H9 (cell line): Measurements from ENCODE around the gene TMEM178B. TPM values are rescaled to one million over a fixed set of nuclear protein-coding genes. Genes with fewer than 3 reads are reported as not detected.

Experiments
- DNase-seq: peaks from one replicate; pipeline ENCODE4 v3.0.0-alpha.2; 2017
- H2AFZ ChIP-seq: one replicate; pipeline ENCODE4 v1.6.1; 2013; ENCODE audit warnings: mild to moderate bottlenecking, low read length, control low read depth, moderate library complexity
- H2AK5ac ChIP-seq: 2 replicates; pipeline ENCODE4 v1.6.1; 2013; ENCODE audit warnings: low read length, control low read depth, mixed read lengths; ENCODE audit not compliant: insufficient read length
- H2BK120ac ChIP-seq: one replicate; pipeline ENCODE4 v1.6.1; 2013; ENCODE audit warnings: low read depth, mild to moderate bottlenecking, low read length, control low read depth, inconsistent platforms; ENCODE audit not compliant: poor library complexity, severe bottlenecking
- H2BK12ac ChIP-seq: 2 replicates; pipeline ENCODE4 v1.6.1; 2013; ENCODE audit warnings: low read length, control low read depth, mixed read lengths, low read depth; ENCODE audit not compliant: insufficient read length
- H2BK15ac ChIP-seq: 2 replicates; pipeline ENCODE4 v1.6.1; 2013; ENCODE audit warnings: low read depth, low read length, control low read depth
- H2BK20ac ChIP-seq: one replicate; pipeline ENCODE4 v1.6.1; 2013; ENCODE audit warnings: low read depth, mild to moderate bottlenecking, low read length, control low read depth, inconsistent platforms; ENCODE audit not compliant: poor library complexity, severe bottlenecking
- H2BK5ac ChIP-seq: 2 replicates; pipeline ENCODE4 v1.6.1; 2013; ENCODE audit warnings: low read length, control low read depth, mixed read lengths; ENCODE audit not compliant: insufficient read length
- H3K14ac ChIP-seq: 2 replicates; pipeline ENCODE4 v1.6.1; 2013; ENCODE audit warnings: low read length, control low read depth; ENCODE audit not compliant: insufficient read depth
- H3K18ac ChIP-seq: 2 replicates; pipeline ENCODE4 v1.6.1; 2013; ENCODE audit warnings: low read depth, mild to moderate bottlenecking, mixed read lengths, low read length, control low read depth; ENCODE audit not compliant: insufficient read length
- H3K23ac ChIP-seq: 2 replicates; pipeline ENCODE4 v1.6.1; 2013; ENCODE audit warnings: low read length, control low read depth, mixed read lengths, low read depth; ENCODE audit not compliant: insufficient read length
- H3K23me2 ChIP-seq: 2 replicates; pipeline ENCODE4 v1.6.1; 2013; ENCODE audit warnings: low read depth, mild to moderate bottlenecking, mixed read lengths, low read length, control low read depth; ENCODE audit not compliant: insufficient read length, poor library complexity, severe bottlenecking
- H3K27ac ChIP-seq: 2 replicates; pipeline ENCODE4 v1.5.1; 2013; ENCODE audit warnings: low read length, control low read depth, mixed read lengths, low read depth; ENCODE audit not compliant: insufficient read length
- H3K27me3 ChIP-seq: 2 replicates; pipeline ENCODE4 v1.6.1; 2013; ENCODE audit warnings: low read length, control low read depth, inconsistent platforms; ENCODE audit not compliant: insufficient read depth
- H3K4ac ChIP-seq: 2 replicates; pipeline ENCODE4 v1.6.1; 2013; ENCODE audit warnings: low read depth, mild to moderate bottlenecking, control low read depth, inconsistent platforms, low read length, moderate library complexity
- H3K4me1 ChIP-seq: 2 replicates; pipeline ENCODE4 v1.6.1; 2013; ENCODE audit warnings: low read length, control low read depth, inconsistent platforms; ENCODE audit not compliant: insufficient read depth
- H3K4me2 ChIP-seq: 2 replicates; pipeline ENCODE4 v1.6.1; 2013; ENCODE audit warnings: low read length, control low read depth, mixed read lengths; ENCODE audit not compliant: insufficient read length, insufficient read depth
- H3K56ac ChIP-seq: 2 replicates; pipeline ENCODE4 v1.6.1; 2013; ENCODE audit warnings: low read depth, mild to moderate bottlenecking, mixed read lengths, low read length, control low read depth; ENCODE audit not compliant: insufficient read length
- H3K79me1 ChIP-seq: 2 replicates; pipeline ENCODE4 v1.6.1; 2013; ENCODE audit warnings: low read depth, mild to moderate bottlenecking, moderate library complexity, low read length, control low read depth, inconsistent platforms; ENCODE audit not compliant: insufficient read depth, poor library complexity, severe bottlenecking
- H3K79me2 ChIP-seq: 2 replicates; pipeline ENCODE4 v1.6.1; 2013; ENCODE audit warnings: low read length, control low read depth, inconsistent platforms; ENCODE audit not compliant: insufficient read depth
- H3K9ac ChIP-seq: 2 replicates; pipeline ENCODE4 v1.6.1; 2013; ENCODE audit warnings: low read length, control low read depth, mixed read lengths; ENCODE audit not compliant: insufficient read length; ENCODE audit errors: extremely low read depth
- H3K9me3 ChIP-seq: one replicate; pipeline ENCODE4 v1.6.1; 2013; ENCODE audit warnings: low read depth, low read length, inconsistent platforms; ENCODE audit not compliant: control insufficient read depth
- H3T11ph ChIP-seq: one replicate; pipeline ENCODE4 v1.6.1; 2013; ENCODE audit warnings: mild to moderate bottlenecking, low read length, control low read depth, inconsistent platforms
- H4K20me1 ChIP-seq: one replicate; pipeline ENCODE4 v1.6.1; 2013; ENCODE audit not compliant: control insufficient read depth, insufficient read length, insufficient read depth
- H4K5ac ChIP-seq: 2 replicates; pipeline ENCODE4 v1.6.1; 2013; ENCODE audit warnings: low read depth, mild to moderate bottlenecking, mixed read lengths, low read length, control low read depth; ENCODE audit not compliant: insufficient read length
- H4K8ac ChIP-seq: replicated peaks from 2 replicates; pipeline ENCODE4 v1.6.1; 2013; ENCODE audit warnings: low read length, control low read depth, mixed read lengths, low read depth; ENCODE audit not compliant: insufficient read length
- H4K91ac ChIP-seq: 2 replicates; pipeline ENCODE4 v1.6.1; 2013; ENCODE audit warnings: low read depth, mild to moderate bottlenecking, moderate library complexity, mixed read lengths, low read length, control low read depth; ENCODE audit not compliant: insufficient read length
- H3K27ac Mint-ChIP-seq, 3 experiments: 2 replicates in 2 of 3; 3 replicates in 1 of 3; pipeline ENCODE4 v1.8.0; 2020 to 2021; ENCODE audit warnings: mixed read lengths in 3 of 3, mild to moderate bottlenecking in 1 of 3, moderate library complexity in 1 of 3
- H3K27me3 Mint-ChIP-seq: 2 replicates; pipeline ENCODE4 v1.8.0; 2021; ENCODE audit warnings: low read depth, mild to moderate bottlenecking, moderate library complexity, mixed read lengths
- H3K36me3 Mint-ChIP-seq, 3 experiments: 2 replicates in 2 of 3; 3 replicates in 1 of 3; pipeline ENCODE4 v1.8.0; 2020 to 2021; ENCODE audit warnings: low read depth in 3 of 3, mixed read lengths in 3 of 3; ENCODE audit not compliant: insufficient read depth in 1 of 3
- H3K4me1 Mint-ChIP-seq, 2 experiments: 2 replicates each; pipeline ENCODE4 v1.8.0; 2020; ENCODE audit warnings: mixed read lengths in 2 of 2
- H3K4me3 Mint-ChIP-seq, 2 experiments: 2 replicates in 1 of 2; 3 replicates in 1 of 2; pipeline ENCODE4 v1.8.0; 2020 to 2021; ENCODE audit warnings: mild to moderate bottlenecking in 2 of 2, mixed read lengths in 2 of 2, moderate library complexity in 1 of 2
- H3K9me3 Mint-ChIP-seq, 2 experiments: 2 replicates in 1 of 2; 3 replicates in 1 of 2; pipeline ENCODE4 v1.8.0; 2020; ENCODE audit warnings: mild to moderate bottlenecking in 2 of 2, mixed read lengths in 2 of 2, moderate library complexity in 1 of 2
- CTCF ChIP-seq: fragments of 200-600 bp; sonication (generic); conservative IDR thresholded peaks from 3 replicates; pipeline ENCODE4 v1.8.0; 2021; ENCODE audit warnings: antibody characterized with exemption, mild to moderate bottlenecking
- WGBS: extraction: QIAGEN DNeasy Blood & Tissue Kit; methylation state at CpG from one replicate; pipeline ENCODE4 v1.1.7; 2013; ENCODE audit warnings: missing lambda C conversion rate, low lambda C conversion rate, mixed read lengths; ENCODE audit not compliant: insufficient read length; ENCODE audit errors: extremely low coverage; 5-methylcytosine and 5-hydroxymethylcytosine counted together
- total RNA-seq: library from RNA; stranded (reverse); gene quantifications from 2 replicates; pipeline ENCODE4 v1.2.1, GENCODE V29; 2021

TMEM178B gene
- total RNA-seq, 1 experiment from 2014 or later = 11.3 TPM

DNA sequence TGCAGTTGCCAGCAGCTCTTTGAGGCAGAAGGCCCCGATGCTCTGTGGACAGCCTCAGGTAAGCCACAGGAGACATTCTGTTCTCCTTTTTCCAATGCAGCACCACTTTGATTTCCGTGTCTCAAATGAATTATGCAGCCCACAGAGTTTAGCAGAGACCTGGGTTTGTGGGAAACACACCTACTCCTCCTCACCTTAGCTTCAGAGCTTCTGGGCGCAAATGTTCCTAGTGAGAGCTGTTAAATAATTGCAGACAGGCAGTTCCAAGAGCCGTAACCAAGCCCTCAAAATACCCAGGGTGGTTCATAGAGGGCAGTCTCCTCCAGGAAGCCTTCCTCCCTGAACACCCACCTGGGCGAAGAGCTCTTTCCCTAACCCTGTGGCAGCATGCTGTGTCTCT is 408.1 kb downstream of the TMEM178B start:
- H3K4ac ChIP-seq = no peak overlapping the region
- H4K8ac ChIP-seq = no peak overlapping the region
- H3K14ac ChIP-seq = no peak overlapping the region
- H4K20me1 ChIP-seq = no peaks in the 10 kb centered on the region
- no peak overlapping the region for H2BK12ac ChIP-seq
- no peak for TF ChIP-seq CTCF
- H3K9ac ChIP-seq = no peak overlapping the region
- no peak overlapping the region for H2BK120ac ChIP-seq
- no CpG with 5 or more reads among the region's 5 CpGs for WGBS
- H2BK15ac ChIP-seq = no peak overlapping the region
- no peak overlapping the region for H4K5ac ChIP-seq
- no peak overlapping the region for H2BK20ac ChIP-seq
- H3K79me1 ChIP-seq = no peaks in the 10 kb centered on the region
- no peak overlapping the region for H2AK5ac ChIP-seq
- no peak overlapping the region for H3K18ac ChIP-seq
- Mint-ChIP-seq H3K4me1 (peaks cover 18 to 19% of the 10 kb centered on the region in 2 experiments), H3K27ac (no peak overlapping the region), H3K36me3 (no peaks in the 10 kb centered on the region), H3K4me3 (no peak overlapping the region), H3K9me3 (no peaks in the 10 kb centered on the region), H3K27me3 (no peaks in the 10 kb centered on the region)
- H3K23me2 ChIP-seq = no peaks in the 10 kb centered on the region
- H3K56ac ChIP-seq = no peak overlapping the region
- no peak overlapping the region for H3T11ph ChIP-seq
- no peak overlapping the region for H3K27ac ChIP-seq
- H3K79me2 ChIP-seq = no peaks in the 10 kb centered on the region
- H3K4me2 ChIP-seq = no peak overlapping the region
- H4K91ac ChIP-seq = no peak overlapping the region
- H3K9me3 ChIP-seq = no peaks in the 10 kb centered on the region
- no peaks in the 10 kb centered on the region for H3K27me3 ChIP-seq
- no peaks in the 10 kb centered on the region for H3K4me1 ChIP-seq
- H2AFZ ChIP-seq = no peak overlapping the region
- DNase-seq = no peak
- H3K23ac ChIP-seq = no peak overlapping the region
- H2BK5ac ChIP-seq = no peak overlapping the region
